Colonic mucosa (tissue), 4 donors: Measurements from ENCODE around the gene TPSD1. TPM values are rescaled to one million over a fixed set of nuclear protein-coding genes. Genes with fewer than 3 reads are reported as not detected.

ENCODE experiments used
- DNase-seq: peaks from one replicate; pipeline ENCODE4 v3.0.0-alpha.2; 2020
- H3K27ac ChIP-seq: fragments of 200-600 bp; one replicate; pipeline ENCODE4 v1.8.0; 2021
- H3K27me3 ChIP-seq: fragments of 200-600 bp; one replicate; pipeline ENCODE4 v1.8.0; 2021
- H3K36me3 ChIP-seq: fragments of 200-600 bp; one replicate; pipeline ENCODE4 v1.8.0; 2021
- H3K4me1 ChIP-seq: fragments of 200-600 bp; one replicate; pipeline ENCODE4 v1.8.0; 2021; ENCODE audit warnings: mild to moderate bottlenecking
- H3K4me3 ChIP-seq: fragments of 200-600 bp; one replicate; pipeline ENCODE4 v1.8.0; 2021
- H3K9ac ChIP-seq, 2 donors: one replicate each; pipeline ENCODE4 v1.7.0; 2013; ENCODE audit warnings: control low read depth in 2 of 2, low read depth in 2 of 2, low read length in 2 of 2
- H3K9me3 ChIP-seq: fragments of 200-600 bp; one replicate; pipeline ENCODE4 v1.8.0; 2021
- intact Hi-C: fragments of 100-400 bp; cut with DNase I; formaldehyde crosslinking; loops from one replicate; pipeline ENCODE4 v1.14.1; 2022
- total RNA-seq, 2 donors: library from RNA; stranded (reverse); fragmentation: NEBNext Ultra II Directional in 1 of 2; extraction: Animal tissue kit (Norgen Biotek cat#: 25700) in 1 of 2; gene quantifications; one replicate each; pipeline ENCODE4 v1.2.1, GENCODE V29; 2021
- TF ChIP-seq, protein P1 (sequence below): fragments of 200-600 bp; IDR thresholded peaks from one replicate; pipeline ENCODE4 v1.8.0; 2022; ENCODE audit warnings: antibody characterized with exemption, mild to moderate bottlenecking
- donor health status: healthy.
- donor health status: DM: no; HTN: no; CAD: no.
- donor health status: DM: no; HTN: no; CAD: no.

Gene TPSD1
- total RNA-seq, 2 donors from 2014 or later = 0.19 to 0.64 TPM

- Histone ChIP-seq H3K36me3 (no peaks in the 10 kb centered on the region), H3K4me1 (no peaks in the 10 kb centered on the region), H3K27me3 (peaks cover 21% of the 10 kb centered on the region), H3K27ac (no peak overlapping the region), H3K4me3 (no peak overlapping the region), H3K9ac (no peak overlapping the region), H3K9me3 (no peaks in the 10 kb centered on the region)
- intact Hi-C loops = no loop called here
- TF ChIP-seq, protein P1, sequence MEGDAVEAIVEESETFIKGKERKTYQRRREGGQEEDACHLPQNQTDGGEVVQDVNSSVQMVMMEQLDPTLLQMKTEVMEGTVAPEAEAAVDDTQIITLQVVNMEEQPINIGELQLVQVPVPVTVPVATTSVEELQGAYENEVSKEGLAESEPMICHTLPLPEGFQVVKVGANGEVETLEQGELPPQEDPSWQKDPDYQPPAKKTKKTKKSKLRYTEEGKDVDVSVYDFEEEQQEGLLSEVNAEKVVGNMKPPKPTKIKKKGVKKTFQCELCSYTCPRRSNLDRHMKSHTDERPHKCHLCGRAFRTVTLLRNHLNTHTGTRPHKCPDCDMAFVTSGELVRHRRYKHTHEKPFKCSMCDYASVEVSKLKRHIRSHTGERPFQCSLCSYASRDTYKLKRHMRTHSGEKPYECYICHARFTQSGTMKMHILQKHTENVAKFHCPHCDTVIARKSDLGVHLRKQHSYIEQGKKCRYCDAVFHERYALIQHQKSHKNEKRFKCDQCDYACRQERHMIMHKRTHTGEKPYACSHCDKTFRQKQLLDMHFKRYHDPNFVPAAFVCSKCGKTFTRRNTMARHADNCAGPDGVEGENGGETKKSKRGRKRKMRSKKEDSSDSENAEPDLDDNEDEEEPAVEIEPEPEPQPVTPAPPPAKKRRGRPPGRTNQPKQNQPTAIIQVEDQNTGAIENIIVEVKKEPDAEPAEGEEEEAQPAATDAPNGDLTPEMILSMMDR = no peak
- no peak for DNase-seq
Measured at GRCh38 chr16:1285669-1286512, 30.0 kb downstream of the TPSD1 start.

GRCh38 chr16:1286513-1287094, 30.7 kb downstream of the TPSD1 start:
- H3K27me3 ChIP-seq = peaks cover 21% of the 10 kb centered on the region
- intact Hi-C loops = no loop called here

GRCh38 chr16:1287982-1288670, 32.3 kb downstream of the TPSD1 start:
- Histone ChIP-seq H3K36me3 (no peaks in the 10 kb centered on the region), H3K4me1 (peaks cover 3% of the 10 kb centered on the region), H3K27ac (no peak overlapping the region), H3K27me3 (peaks cover 21% of the 10 kb centered on the region), H3K9ac (no peak overlapping the region), H3K9me3 (no peaks in the 10 kb centered on the region), H3K4me3 (no peak overlapping the region)
- intact Hi-C loops = no loop called here
- no peak for DNase-seq
- TF ChIP-seq, protein P1 = no peak

More at GRCh38 chr16:1286513-1287094, 30.7 kb downstream of the TPSD1 start:
- Histone ChIP-seq H3K9ac (no peak overlapping the region), H3K36me3 (no peaks in the 10 kb centered on the region), H3K4me3 (no peak overlapping the region), H3K9me3 (no peaks in the 10 kb centered on the region), H3K4me1 (peaks cover 3% of the 10 kb centered on the region), H3K27ac (no peak overlapping the region)
- no peak for DNase-seq
- TF ChIP-seq, protein P1 = no peak

- Histone ChIP-seq H3K9ac (no peak overlapping the region), H3K27ac (no peak overlapping the region), H3K27me3 (peaks cover 21% of the 10 kb centered on the region), H3K36me3 (no peaks in the 10 kb centered on the region), H3K4me1 (peaks cover 3% of the 10 kb centered on the region), H3K4me3 (no peak overlapping the region), H3K9me3 (no peaks in the 10 kb centered on the region)
- no peak for DNase-seq
- TF ChIP-seq, protein P1 = no peak
- intact Hi-C loops = no loop called here
Measured at GRCh38 chr16:1288813-1289476, 33.1 kb downstream of the TPSD1 start.

GRCh38 chr16:1289477-1289866, 33.6 kb downstream of the TPSD1 start:
- DNase-seq = no peak
- Histone ChIP-seq H3K9me3 (no peaks in the 10 kb centered on the region), H3K27ac (no peak overlapping the region), H3K4me3 (no peak overlapping the region), H3K27me3 (peaks cover 21% of the 10 kb centered on the region), H3K36me3 (no peaks in the 10 kb centered on the region), H3K4me1 (peaks cover 3% of the 10 kb centered on the region), H3K9ac (no peak overlapping the region)
- TF ChIP-seq, protein P1 = no peak
- intact Hi-C loops = no loop called here
